ENCODE results near the gene PSEN2. TPM values are rescaled to one million over a fixed set of nuclear protein-coding genes. Genes with fewer than 3 reads are reported as not detected.

PSEN2 gene
- total RNA-seq, 1 donor from 2014 or later, result 12.4 TPM

DNA sequence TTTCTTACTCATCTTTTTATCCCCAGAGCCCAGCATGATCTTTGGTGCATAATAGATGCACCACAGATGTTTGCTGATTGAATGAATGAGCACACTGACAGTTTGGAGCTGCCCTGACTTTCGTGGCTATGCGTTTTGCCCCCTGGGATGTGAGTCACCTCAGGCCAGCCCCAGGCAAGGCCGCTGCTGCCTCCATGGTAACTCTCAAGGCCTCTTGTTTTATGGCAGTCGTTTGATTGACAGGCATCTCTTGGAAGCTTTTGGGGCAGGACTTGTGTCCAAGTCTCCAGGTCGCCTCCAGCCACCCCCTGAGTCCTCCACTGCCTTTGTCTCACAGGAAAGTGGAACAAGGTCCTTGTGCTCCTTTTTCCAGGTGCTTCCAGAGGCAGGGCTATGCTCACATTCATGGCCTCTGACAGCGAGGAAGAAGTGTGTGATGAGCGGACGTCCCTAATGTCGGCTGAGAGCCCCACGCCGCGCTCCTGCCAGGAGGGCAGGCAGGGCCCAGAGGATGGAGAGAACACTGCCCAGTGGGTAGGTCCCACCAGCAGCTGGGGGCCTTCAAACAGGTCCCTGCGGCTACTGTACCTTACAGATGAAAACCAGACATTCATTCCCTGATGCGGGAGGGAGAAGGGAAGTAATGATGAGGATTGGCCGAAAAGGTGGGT is 11.2 kb downstream of the PSEN2 start:
- Mint-ChIP-seq H3K4me1 (peaks cover 18% of the 10 kb centered on the region), H3K27me3 (ENCODE audit: low read depth) (no peaks in the 10 kb centered on the region), H3K4me3 (no peak overlapping the region), H3K9me3 (no peaks in the 10 kb centered on the region), H3K36me3 (peaks cover 10% of the 10 kb centered on the region), H3K27ac (no peak overlapping the region)
- no peak for DNase-seq (ENCODE audit: low spot score in 2 of 2, unreplicated experiment in 2 of 2)
- TF ChIP-seq, protein P1, sequence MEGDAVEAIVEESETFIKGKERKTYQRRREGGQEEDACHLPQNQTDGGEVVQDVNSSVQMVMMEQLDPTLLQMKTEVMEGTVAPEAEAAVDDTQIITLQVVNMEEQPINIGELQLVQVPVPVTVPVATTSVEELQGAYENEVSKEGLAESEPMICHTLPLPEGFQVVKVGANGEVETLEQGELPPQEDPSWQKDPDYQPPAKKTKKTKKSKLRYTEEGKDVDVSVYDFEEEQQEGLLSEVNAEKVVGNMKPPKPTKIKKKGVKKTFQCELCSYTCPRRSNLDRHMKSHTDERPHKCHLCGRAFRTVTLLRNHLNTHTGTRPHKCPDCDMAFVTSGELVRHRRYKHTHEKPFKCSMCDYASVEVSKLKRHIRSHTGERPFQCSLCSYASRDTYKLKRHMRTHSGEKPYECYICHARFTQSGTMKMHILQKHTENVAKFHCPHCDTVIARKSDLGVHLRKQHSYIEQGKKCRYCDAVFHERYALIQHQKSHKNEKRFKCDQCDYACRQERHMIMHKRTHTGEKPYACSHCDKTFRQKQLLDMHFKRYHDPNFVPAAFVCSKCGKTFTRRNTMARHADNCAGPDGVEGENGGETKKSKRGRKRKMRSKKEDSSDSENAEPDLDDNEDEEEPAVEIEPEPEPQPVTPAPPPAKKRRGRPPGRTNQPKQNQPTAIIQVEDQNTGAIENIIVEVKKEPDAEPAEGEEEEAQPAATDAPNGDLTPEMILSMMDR (IDR thresholded peaks at IDR 0.05; ENCODE audit: unreplicated experiment), result no peak

DNA sequence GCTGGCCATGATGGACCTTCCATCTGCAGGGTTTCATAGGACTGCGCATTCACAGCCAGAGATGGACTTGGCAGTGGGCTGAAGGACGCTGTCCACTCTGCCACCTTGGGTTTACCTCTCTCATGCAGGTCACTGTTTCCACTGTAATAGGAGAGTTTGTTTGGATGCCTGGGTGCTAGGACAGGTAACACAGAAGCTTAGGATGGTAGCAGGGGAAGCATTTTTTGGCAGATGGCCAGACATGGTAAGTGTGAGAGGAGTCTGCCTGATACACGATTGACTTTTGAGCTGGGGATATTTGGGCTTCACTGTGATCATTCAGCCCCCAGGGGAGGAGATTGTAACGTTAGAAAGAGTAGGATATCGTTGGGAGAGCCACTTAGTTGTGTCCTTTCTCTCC is 11.8 kb downstream of the PSEN2 start:
- Mint-ChIP-seq H3K4me3 (no peak overlapping the region), H3K27me3 (ENCODE audit: low read depth) (no peaks in the 10 kb centered on the region), H3K36me3 (peaks cover 10% of the 10 kb centered on the region), H3K4me1 (peaks cover 18% of the 10 kb centered on the region), H3K9me3 (no peaks in the 10 kb centered on the region), H3K27ac (peak overlapping the region; percentile 68)
- TF ChIP-seq, protein P1 (IDR thresholded peaks at IDR 0.05; ENCODE audit: unreplicated experiment), result no peak
- no peak for DNase-seq (ENCODE audit: low spot score in 2 of 2, unreplicated experiment in 2 of 2)

DNA sequence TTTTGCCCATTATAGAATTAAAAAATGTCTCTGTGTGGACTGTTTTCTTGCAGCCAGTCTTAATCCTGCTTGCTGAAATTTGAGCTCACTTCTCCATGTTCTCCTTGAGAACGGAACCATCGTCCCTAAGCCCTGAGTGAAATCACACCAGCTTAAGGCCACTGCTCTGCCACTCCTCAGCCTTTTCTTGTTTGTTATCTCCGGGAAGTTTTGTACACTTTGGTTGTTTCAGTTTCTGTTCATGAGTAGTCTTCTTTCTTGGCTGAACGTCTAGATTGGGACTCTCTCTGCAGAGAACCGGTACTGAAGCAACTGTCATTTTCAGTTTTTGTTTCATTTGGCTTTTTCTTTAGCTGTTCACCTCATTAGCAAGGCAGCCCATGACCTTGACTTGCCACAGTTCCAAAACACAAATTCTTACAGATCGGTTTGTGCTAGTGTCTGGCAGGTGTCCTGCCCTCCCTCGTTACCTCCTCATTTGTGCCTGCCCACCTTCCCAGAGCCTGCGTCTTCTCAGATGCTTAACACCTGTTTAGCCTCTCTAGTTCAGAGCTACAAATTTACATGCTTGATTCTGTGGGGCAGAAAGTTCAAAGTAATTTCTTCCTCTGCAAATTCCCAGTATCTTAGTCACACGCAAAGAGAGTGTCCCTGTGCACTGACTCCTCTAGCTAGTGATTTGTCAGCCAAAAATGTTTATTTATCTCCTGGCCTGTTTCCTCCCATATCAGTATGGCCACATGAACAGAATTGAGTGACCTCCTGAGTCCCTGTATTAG is 12.4 kb downstream of the PSEN2 start:
- DNase-seq (ENCODE audit: low spot score in 2 of 2, unreplicated experiment in 2 of 2), result no peak
- H3K36me3 Mint-ChIP-seq, result peaks cover 10% of the 10 kb centered on the region

DNA sequence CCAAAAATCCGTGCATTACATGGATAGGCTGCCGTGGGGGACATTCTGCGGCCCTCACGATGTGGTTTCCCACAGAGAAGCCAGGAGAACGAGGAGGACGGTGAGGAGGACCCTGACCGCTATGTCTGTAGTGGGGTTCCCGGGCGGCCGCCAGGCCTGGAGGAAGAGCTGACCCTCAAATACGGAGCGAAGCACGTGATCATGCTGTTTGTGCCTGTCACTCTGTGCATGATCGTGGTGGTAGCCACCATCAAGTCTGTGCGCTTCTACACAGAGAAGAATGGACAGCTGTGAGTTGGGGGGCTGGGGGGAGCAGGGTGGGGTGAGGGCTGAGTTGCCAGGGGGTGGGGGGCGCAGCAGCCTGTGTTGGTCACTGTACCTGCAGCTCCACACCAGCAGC is 13.2 kb downstream of the PSEN2 start:
- peaks cover 13% of the 10 kb centered on the region for H3K36me3 Mint-ChIP-seq
- H3K4me3 Mint-ChIP-seq, result no peak overlapping the region
- no peak for DNase-seq (ENCODE audit: low spot score in 2 of 2, unreplicated experiment in 2 of 2)
- no peak overlapping the region for H3K27ac Mint-ChIP-seq
- no peaks in the 10 kb centered on the region for H3K27me3 Mint-ChIP-seq (ENCODE audit: low read depth)
- no peaks in the 10 kb centered on the region for H3K9me3 Mint-ChIP-seq
- TF ChIP-seq, protein P1 (IDR thresholded peaks at IDR 0.05; ENCODE audit: unreplicated experiment), result no peak
- peaks cover 18% of the 10 kb centered on the region for H3K4me1 Mint-ChIP-seq

More for the DNA sequence above, 12.4 kb downstream of the PSEN2 start:
- Mint-ChIP-seq H3K27me3 (ENCODE audit: low read depth) (no peaks in the 10 kb centered on the region), H3K4me1 (peaks cover 18% of the 10 kb centered on the region), H3K9me3 (no peaks in the 10 kb centered on the region), H3K27ac (peak overlapping the region; percentile 68), H3K4me3 (no peak overlapping the region)
- TF ChIP-seq, protein P1 (IDR thresholded peaks at IDR 0.05; ENCODE audit: unreplicated experiment), result no peak

DNA sequence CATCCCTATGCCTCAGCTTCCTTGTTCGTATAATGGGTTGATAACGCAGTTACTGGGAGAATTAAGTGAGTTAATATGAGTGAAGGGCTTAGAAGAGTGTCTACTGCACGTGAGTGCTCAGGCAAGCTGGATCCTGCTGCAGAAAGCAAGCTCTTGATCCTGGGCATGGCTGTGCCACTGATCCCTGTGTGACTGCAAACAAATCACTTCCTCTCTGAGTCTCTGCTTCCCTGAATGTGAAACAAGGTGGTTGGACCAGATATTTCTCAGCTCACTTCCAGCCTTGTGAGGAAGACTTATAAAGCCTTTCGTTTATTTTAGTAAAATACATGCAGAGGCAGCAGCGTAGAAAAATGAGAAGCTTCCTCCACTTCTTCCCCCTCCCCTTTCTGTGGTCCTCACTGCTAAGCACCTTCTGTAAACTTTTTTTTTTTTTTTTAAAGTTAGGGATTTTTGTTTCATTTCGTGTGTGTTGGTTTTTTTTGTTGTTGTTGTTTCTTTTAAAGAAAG is 13.8 kb downstream of the PSEN2 start:
- peaks cover 18% of the 10 kb centered on the region for H3K4me1 Mint-ChIP-seq
- TF ChIP-seq, protein P1 (IDR thresholded peaks at IDR 0.05; ENCODE audit: unreplicated experiment), result no peak

More for the DNA sequence above, 13.8 kb downstream of the PSEN2 start:
- H3K27ac Mint-ChIP-seq, result no peak overlapping the region
- no peak for DNase-seq (ENCODE audit: low spot score in 2 of 2, unreplicated experiment in 2 of 2)
- H3K27me3 Mint-ChIP-seq (ENCODE audit: low read depth), result no peaks in the 10 kb centered on the region
- no peaks in the 10 kb centered on the region for H3K9me3 Mint-ChIP-seq
- H3K4me3 Mint-ChIP-seq, result no peak overlapping the region
- H3K36me3 Mint-ChIP-seq, result peaks cover 13% of the 10 kb centered on the region

Measured in mesothelial cell of epicardium (in vitro differentiated cells).